MM.1S (cell line): ENCODE results near the gene OSGEP.

ENCODE experiments used
- CTCF ChIP-seq: fragments of 300-600 bp; sonication (generic); IDR thresholded peaks from 2 replicates; pipeline ENCODE4 v1.5.1; 2016; ENCODE audit warnings: antibody characterized with exemption, low read length, mixed read lengths
- EZH2 ChIP-seq: fragments of 300-600 bp; sonication (generic); optimal IDR thresholded peaks from 2 replicates; pipeline ENCODE3; 2017; ENCODE audit warnings: low read depth, mild to moderate bottlenecking, antibody characterized with exemption, low read length, mixed read lengths
- EZH2phosphoT487 ChIP-seq: fragments of 300-600 bp; sonication (generic); IDR thresholded peaks from 2 replicates; pipeline ENCODE4 v1.6.1; 2018; ENCODE audit warnings: antibody characterized with exemption, low read length

GRCh38 chr14:20461225-20462141, 6.9 kb upstream of the OSGEP start, which contains the start of gene PIP4P1:
- no peak for TF ChIP-seq CTCF
- no peak for TF ChIP-seq EZH2
- TF ChIP-seq EZH2phosphoT487: no peak
